T-helper 9 cell (primary cell): ENCODE data around the gene CABP2.
"Not testable (repeated sequence)": the region's sequence is repeated elsewhere in the genome, so short reads cannot be mapped to it uniquely, and the experiment has no call there.

Experiments
- DNase-seq: peaks from one replicate; pipeline ENCODE4 v3.0.0-alpha.2; 2020

Gene CABP2

GRCh38 chr11:67493548-67494370 is 29.5 kb downstream of the CABP2 start:
- DNase-seq: no peak

- no peak for DNase-seq
These were observed 30.3 kb downstream of the CABP2 start for GRCh38 chr11:67492801-67493547.

- DNase-seq: no peak
These were observed 31.0 kb downstream of the CABP2 start for GRCh38 chr11:67492069-67492727.

- DNase-seq: no peak
These were observed 31.8 kb downstream of the CABP2 start for GRCh38 chr11:67491276-67492068.

- DNase-seq: no peak
These were observed 32.5 kb downstream of the CABP2 start for GRCh38 chr11:67490727-67491065.

GRCh38 chr11:67489885-67490726 is 33.1 kb downstream of the CABP2 start:
- DNase-seq: no peak

GRCh38 chr11:67489203-67489884 is 33.9 kb downstream of the CABP2 start:
- DNase-seq: no peak

GRCh38 chr11:67486481-67487195 is 36.6 kb downstream of the CABP2 start:
- no peak for DNase-seq

- DNase-seq: not testable (repeated sequence)
These were observed 37.3 kb downstream of the CABP2 start for GRCh38 chr11:67485873-67486361.

GRCh38 chr11:67484847-67485311 is 38.4 kb downstream of the CABP2 start:
- DNase-seq: peak; percentile 52

- DNase-seq: no peak
These were observed 39.2 kb downstream of the CABP2 start for GRCh38 chr11:67483831-67484665.

- peak; percentile 95 for DNase-seq
These were observed 40.1 kb downstream of the CABP2 start, which contains the start of gene AIP for GRCh38 chr11:67482827-67483798. Gene AIP, plus strand, starts transcription at chr11:67483026. Its CDS starts 133 bp downstream, at chr11:67483159.

GRCh38 chr11:67482275-67482826 is 40.9 kb downstream of the CABP2 start:
- no peak for DNase-seq

GRCh38 chr11:67477344-67478050 is 45.7 kb downstream of the CABP2 start:
- not testable (repeated sequence) for DNase-seq

GRCh38 chr11:67476692-67477091 is 46.6 kb downstream of the CABP2 start:
- not testable (repeated sequence) for DNase-seq

GRCh38 chr11:67472882-67473281 is 50.4 kb downstream of the CABP2 start:
- no peak for DNase-seq
